ENCODE results near the gene MAGI2.
A peak's percentile ranks its signal among the peaks of the same experiment; 100 is the strongest.

DNA sequence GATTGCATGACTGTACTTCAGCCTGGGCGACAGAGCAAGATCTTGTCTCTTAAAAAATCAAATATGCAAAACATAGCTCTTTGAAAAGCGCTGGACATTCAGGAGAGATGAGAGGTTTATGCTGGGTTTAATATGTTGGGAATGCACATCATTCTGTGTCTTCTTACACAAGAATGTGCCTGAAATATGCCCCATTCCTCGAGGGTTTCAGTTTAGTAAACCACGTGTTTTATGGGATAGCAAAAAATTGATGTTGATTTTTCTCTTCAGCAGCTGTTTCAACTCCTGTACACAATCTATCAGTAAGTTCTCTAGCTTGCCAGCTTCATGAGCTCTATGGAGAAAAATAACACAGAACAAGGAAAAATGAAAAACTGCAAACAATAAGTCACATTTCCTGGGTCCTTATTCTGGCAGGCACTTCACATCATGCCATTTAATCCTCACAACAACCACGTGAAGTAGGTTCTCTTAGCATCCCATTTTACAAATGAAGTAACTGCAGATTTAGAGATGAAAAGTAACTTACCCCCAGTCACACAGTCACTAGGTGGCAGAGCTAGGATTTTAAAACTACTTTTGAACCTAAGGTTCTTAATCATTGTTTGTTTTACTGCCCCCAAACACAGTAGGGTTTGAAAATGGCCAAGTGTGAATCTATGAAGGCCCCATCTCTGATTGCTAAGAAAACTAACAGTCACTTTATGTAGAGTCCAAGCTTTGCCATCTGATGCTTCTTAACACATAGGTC is 1231.3 kb downstream of the MAGI2 start:
- TF ChIP-seq, protein P1, sequence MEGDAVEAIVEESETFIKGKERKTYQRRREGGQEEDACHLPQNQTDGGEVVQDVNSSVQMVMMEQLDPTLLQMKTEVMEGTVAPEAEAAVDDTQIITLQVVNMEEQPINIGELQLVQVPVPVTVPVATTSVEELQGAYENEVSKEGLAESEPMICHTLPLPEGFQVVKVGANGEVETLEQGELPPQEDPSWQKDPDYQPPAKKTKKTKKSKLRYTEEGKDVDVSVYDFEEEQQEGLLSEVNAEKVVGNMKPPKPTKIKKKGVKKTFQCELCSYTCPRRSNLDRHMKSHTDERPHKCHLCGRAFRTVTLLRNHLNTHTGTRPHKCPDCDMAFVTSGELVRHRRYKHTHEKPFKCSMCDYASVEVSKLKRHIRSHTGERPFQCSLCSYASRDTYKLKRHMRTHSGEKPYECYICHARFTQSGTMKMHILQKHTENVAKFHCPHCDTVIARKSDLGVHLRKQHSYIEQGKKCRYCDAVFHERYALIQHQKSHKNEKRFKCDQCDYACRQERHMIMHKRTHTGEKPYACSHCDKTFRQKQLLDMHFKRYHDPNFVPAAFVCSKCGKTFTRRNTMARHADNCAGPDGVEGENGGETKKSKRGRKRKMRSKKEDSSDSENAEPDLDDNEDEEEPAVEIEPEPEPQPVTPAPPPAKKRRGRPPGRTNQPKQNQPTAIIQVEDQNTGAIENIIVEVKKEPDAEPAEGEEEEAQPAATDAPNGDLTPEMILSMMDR (IDR thresholded peaks at IDR 0.05; ENCODE audit: borderline replicate concordance, extremely low read depth, low read length, poor library complexity, severe bottlenecking) = peak; percentile 4
- TF ChIP-seq EZH2 (IDR thresholded peaks at IDR 0.05; ENCODE audit: borderline replicate concordance, low read depth, low read length, severe bottlenecking) = no peak

Measured in DND-41 (cell line).